Measurements from ENCODE around the gene NPRL2.

GRCh38 chr3:50338965-50339364 lies 11.6 kb downstream of the NPRL2 start:
- TF ChIP-seq CTCF (conservative IDR thresholded peaks at IDR 0.05; ENCODE audit: low read length) (no peak), EZH2phosphoT487 (IDR thresholded peaks at IDR 0.05; ENCODE audit: borderline replicate concordance, low read depth, low read length) (no peak)
